Putamen (tissue), 1 donor: ENCODE results near the gene ARPP21.

Source experiments
- DNase-seq: peaks from one replicate; pipeline ENCODE4 v3.0.0-alpha.2; 2016; ENCODE audit warnings: low spot score

The ARPP21 gene

DNA sequence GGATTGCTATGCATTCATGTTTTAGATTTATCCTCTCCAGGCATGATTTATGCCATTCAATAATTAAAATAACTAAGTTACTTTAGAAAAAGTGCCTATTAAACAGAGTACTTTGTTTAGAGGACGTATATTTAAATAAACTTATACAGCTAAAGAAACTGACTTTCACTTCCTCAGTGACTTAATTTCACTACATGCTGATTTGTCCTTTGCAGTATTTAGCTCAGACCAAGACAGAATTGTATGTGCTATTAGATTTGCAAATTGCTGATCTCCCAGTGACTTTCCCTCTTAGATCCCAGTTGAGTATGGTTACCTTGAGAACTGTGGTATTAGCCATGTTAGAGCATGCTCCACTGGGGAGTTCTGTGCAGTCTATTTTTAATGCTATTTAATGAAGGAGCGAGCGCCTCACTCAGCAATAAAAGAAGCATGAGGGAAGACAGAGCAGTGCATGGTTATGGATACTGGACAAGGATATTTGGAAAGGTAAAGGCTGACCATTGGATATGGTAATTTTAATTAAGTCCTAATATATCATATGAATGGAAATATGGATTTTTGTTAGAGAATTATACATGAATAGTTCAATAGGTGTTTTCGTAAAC lies 2.7 kb downstream of the ARPP21 start:
- DNase-seq: peak; percentile 72

DNA sequence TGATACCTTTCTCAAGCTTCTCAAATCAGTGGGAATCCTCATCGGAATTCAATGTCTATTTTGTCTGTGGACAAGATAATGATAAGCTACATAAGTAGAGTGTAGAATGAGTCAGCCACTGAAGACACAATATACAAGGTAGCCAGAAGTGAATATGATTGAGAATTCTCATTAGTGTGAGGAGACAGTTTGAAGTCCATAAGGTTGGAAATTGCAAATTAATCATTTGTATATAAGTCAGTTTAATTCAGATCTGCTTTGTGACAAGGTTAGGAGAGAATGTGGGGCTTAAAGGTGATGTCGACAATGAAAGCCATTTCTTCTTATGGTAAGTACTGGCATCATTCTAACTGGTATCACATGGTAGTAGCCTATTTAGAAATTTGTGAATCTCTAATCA lies 4.2 kb downstream of the ARPP21 start:
- DNase-seq: peak; percentile 26

DNA sequence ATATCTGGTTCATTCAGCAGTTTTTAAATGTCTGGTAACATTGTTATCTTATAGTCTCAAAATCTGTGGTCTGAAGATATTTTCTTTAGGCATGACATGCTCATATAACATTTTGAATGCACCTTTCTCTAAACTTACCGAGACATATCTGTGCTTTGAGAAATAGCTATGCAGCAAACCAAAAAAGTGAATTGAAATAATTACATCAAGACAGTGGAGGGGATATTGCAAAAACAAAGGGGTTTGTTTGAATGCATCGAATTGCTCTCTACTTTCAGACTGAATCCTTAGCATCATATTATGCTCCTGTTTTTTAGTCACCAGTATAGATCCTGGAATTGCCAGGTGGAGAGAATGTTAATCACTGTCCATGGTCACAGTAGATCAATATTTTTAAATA lies 5.1 kb downstream of the ARPP21 start:
- no peak for DNase-seq

DNA sequence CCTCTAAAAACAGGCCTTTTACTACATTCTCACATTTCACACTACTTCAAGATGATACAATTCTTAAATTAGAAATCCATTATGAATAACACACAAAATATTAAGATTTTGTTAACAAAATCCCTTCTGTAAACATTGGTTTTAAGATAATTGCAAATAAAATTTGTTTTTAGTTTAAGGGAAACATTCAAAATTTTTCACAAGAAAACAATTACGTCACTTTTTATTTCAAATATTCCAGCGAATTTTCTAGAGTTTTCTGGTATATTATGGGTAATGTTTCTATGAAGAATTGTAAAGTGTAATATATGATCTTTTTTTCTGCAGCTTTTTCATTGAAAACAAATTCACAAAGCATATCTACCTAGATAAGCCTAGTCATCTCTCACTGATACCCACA lies 5.9 kb downstream of the ARPP21 start:
- DNase-seq: no peak

DNA sequence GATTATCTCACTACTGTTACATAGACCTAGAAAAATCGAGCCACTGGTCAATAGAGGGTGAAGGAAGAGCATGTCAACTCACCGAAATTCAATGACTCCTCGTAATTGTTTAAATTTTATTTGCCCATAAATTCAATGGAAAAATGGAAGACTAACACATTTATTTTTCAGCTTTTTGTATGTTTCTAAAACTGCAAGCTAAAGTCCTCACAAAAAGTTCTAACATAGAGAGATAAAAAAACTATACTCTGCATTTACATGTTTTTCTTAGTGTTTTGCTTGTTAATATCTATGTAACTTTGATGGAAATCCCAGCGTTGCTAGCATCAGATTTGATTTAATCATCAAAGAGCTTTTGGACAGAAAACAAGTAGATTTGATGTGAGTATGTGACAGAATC lies 6.8 kb downstream of the ARPP21 start:
- DNase-seq: peak; percentile 28

DNA sequence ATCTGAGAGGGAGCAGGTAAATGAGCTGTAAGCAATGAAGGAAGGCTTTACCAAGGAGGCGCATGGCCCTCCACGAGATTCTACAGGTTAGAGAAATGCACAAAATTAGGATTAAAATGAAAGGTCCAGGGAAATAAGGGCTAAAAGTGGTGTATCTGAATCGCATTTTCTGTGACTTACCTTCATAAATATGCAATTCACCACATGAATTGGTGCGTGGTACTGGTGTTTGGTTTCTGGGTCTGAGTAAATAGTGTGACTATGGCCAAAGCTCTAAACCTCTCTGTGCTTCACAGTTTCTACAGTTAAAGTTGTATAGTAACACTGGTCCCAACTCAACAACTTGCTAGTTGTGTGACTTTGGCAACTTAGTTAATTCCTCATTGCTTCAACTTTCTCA lies 8.1 kb downstream of the ARPP21 start:
- DNase-seq: no peak

GRCh38 chr3:35648347-35648746 lies 9.0 kb downstream of the ARPP21 start:
- no peak for DNase-seq

DNA sequence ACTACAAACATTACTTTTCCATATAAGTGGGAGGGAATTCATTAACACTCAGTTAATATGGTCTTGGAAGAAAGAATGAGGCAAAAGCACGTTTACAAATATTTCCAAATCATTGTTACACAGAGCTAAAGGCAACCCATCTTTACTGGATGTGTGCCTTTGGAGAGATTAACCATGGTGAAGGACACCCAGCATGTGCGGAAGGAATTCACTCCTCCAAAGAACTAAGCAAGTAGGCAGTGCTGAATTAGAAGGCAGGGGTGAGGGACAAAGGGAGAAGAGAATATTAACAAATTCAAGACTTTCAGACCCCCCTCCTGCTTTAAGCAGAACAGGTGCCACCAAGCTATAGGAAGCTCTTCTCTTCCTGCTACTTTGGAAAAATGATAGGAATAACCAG lies 10.1 kb downstream of the ARPP21 start:
- DNase-seq: no peak

DNA sequence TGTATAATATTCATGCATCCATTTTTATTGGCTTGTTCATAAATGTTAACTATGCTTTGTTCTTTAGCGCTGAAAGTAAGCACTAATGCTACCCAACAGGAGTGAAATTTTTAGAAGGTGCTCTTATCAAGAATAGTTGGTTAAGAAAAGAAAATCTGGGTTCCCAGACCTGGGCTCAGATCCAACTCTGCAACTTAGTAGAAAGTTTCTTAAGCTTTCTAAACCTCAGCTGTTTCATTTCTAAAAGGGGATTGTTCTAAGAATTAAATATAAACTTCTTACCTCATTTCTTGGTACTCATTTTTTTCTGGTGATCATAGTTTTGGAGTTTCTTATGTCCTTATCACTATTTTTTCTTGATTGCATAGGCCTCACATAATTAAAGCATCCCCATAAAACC lies 12.1 kb downstream of the ARPP21 start:
- DNase-seq: no peak

DNA sequence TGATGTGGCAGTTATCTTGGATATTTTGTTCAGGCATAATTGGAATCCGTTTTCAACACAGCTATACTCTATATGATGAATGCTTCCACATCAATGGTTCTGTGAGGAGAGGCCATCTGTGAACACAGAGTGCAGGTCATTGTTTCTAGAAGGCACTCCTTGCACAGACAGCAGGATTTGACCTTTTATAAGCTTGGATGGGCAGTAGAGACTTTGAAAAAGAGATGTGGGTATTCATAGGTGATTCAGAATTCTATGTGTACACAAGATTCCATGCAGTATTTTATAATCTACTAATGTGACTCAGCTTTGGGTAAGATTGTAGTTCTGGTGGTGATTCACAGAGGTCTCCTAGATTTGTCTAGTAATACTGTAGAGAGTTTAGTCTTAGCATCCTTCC lies 12.5 kb downstream of the ARPP21 start:
- no peak for DNase-seq

DNA sequence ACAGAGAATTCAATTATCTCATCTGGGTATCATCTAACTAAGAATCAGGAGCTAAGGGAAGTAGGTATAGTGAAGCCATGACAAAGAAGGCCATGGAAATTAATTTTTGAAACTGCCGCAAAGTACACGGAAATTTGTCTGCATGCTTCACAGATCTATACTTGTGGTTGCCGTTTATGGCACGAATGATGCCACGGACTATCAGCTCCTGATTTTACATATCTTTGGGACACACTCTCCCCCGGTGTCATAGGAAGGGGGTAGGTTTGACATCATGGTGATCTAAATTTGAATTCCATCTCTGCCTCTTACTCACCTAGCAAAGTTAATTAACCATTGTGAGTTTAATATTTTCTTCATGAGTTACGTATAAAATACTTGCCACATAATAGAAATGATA lies 14.0 kb downstream of the ARPP21 start:
- no peak for DNase-seq

DNA sequence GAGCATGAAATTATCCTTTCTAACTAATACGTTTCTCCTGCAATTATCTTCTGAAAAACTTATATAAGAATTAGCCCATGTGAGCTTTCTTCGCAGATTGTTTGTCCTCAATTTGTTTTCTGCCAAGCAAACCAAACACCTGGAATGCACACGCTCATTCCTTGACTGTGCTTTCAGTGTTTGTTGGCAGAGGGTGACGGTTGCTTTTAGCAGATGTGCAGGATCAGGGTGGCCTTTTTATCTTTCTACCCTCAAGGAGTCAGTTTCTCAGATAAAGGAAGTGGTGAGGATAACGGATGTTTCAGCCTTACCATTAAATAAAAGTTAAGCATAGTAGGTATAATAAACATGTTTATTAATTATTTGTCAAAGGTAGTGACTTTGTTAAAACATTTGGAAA lies 15.2 kb downstream of the ARPP21 start:
- DNase-seq: no peak

DNA sequence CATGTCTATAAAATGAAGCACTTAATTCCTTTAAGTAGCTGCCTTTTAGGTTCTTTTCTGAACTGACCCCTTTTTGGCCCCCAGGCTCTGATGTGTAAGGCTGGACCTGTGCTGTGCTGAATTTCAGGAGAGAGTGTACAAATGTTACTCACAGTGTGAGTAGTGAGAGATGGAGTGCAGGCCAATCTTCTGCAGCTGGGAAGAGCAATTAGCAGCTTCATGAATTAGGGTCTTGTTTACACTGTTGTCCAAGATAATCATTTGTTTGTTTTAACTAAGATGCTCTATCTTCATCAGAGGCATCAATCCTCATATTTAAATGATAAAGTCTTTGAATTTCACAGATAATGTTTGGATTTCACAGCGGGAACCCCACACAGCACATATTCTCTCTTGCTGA lies 19.4 kb downstream of the ARPP21 start:
- no peak for DNase-seq

- no peak for DNase-seq
Measured at GRCh38 chr3:35659768-35660167, 20.4 kb downstream of the ARPP21 start.

GRCh38 chr3:35663471-35663870 lies 24.1 kb downstream of the ARPP21 start:
- DNase-seq: peak; percentile 86

- peak; percentile 88 for DNase-seq
Measured at GRCh38 chr3:35664460-35664919, 25.2 kb downstream of the ARPP21 start.

- no peak for DNase-seq
Measured at GRCh38 chr3:35665390-35666055, 26.2 kb downstream of the ARPP21 start.

- no peak for DNase-seq
Measured at GRCh38 chr3:35666888-35667287, 27.6 kb downstream of the ARPP21 start.

DNA sequence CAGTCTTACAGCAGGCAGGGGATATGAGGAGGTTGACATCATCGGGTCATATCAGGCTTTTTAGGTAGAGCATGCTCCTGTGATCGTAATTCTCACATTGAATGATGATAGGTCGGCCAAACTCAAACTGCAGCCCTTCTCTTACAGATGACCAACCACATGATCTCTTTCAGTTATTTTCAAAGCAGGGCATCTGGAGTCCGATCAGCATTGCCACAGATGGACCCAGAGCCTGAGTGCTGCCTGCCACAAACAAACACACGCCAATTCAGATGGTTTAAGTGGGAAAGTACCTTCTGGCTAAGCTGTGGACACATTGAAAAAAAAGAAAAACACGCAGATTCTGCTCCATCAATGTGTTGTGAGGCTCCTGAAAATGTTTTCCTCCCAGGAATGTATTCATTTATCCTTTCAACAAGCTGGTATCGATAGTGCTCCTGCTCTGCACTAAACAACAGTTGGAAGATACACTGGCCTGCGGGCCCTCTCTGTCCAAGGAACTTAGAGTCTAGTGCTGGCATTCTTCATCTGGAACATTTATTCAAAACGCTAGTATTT lies 31.2 kb downstream of the ARPP21 start:
- no peak for DNase-seq

GRCh38 chr3:35671483-35671882 lies 32.2 kb downstream of the ARPP21 start:
- DNase-seq: no peak

GRCh38 chr3:35673017-35673416 lies 33.7 kb downstream of the ARPP21 start:
- DNase-seq: no peak

- DNase-seq: no peak
Measured at GRCh38 chr3:35674451-35675109, 35.3 kb downstream of the ARPP21 start.

DNA sequence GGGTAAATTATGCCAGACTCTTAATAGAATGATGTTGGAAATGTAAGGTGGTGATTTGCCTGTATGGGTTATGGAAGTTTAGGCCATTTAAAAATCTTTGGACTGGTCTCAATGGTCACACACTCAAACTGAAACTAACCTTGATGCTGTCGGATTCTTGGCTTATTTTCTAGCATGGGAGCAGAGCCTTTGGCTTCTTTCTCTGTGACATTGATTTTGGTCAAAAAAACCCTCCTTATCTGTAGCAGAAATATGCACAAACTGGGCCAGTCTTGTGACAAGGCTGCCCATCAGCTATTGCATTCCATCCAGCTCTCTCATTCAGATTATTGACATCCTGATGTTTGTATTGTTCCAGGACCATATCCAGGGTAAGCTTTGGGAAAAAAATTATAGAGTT lies 35.9 kb downstream of the ARPP21 start:
- no peak for DNase-seq
